NK-92 (cell line): Measurements from ENCODE around the gene VAC14.
"Not testable (repeated sequence)": the region's sequence is repeated elsewhere in the genome, so short reads cannot be mapped to it uniquely, and the experiment has no call there.

Experiments used
- DNase-seq: peaks from one replicate; lab custom pipeline; 2025; ENCODE audit not compliant: unreplicated experiment; lab: John Stamatoyannopoulos, UW

Gene VAC14

GRCh38 chr16:70682239-70683145 lies 118.5 kb downstream of the VAC14 start:
- DNase-seq: no peak

GRCh38 chr16:70681382-70682238 lies 119.3 kb downstream of the VAC14 start:
- no peak for DNase-seq

- no peak for DNase-seq
Observed at GRCh38 chr16:70680495-70681381, 120.2 kb downstream of the VAC14 start.

GRCh38 chr16:70679671-70680494 lies 121.1 kb downstream of the VAC14 start:
- DNase-seq: no peak

GRCh38 chr16:70678898-70679670 lies 121.9 kb downstream of the VAC14 start:
- DNase-seq: no peak

GRCh38 chr16:70678121-70678897 lies 122.6 kb downstream of the VAC14 start:
- no peak for DNase-seq

- DNase-seq: no peak
Observed at GRCh38 chr16:70677499-70678120, 123.3 kb downstream of the VAC14 start.

- no peak for DNase-seq
Observed at GRCh38 chr16:70676675-70677498, 124.1 kb downstream of the VAC14 start.

- no peak for DNase-seq
Observed at GRCh38 chr16:70675851-70676513, 125.0 kb downstream of the VAC14 start.

GRCh38 chr16:70674221-70675014 lies 126.5 kb downstream of the VAC14 start:
- no peak for DNase-seq

GRCh38 chr16:70670938-70671337 lies 130.0 kb downstream of the VAC14 start:
- DNase-seq: not testable (repeated sequence)

GRCh38 chr16:70670175-70670574 lies 130.8 kb downstream of the VAC14 start:
- DNase-seq: no peak

GRCh38 chr16:70665806-70666735 lies 134.9 kb downstream of the VAC14 start:
- no peak for DNase-seq

GRCh38 chr16:70665113-70665694 lies 135.8 kb downstream of the VAC14 start:
- no peak for DNase-seq
